Suppressor macrophage treated with lipopolysaccharide for 4 hours (primary cell): ENCODE results near the gene NOL8.
A peak's percentile ranks its signal among the peaks of the same experiment; 100 is the strongest.

Experiments used
- DNase-seq: peaks from one replicate; pipeline ENCODE4 v3.0.0-alpha.2; 2020

NOL8 gene

GRCh38 chr9:92325269-92325990, at the start of gene NOL8, which contains the start of gene CENPP:
TSS of gene NOL8 (minus strand) at chr9:92325350. CDS start at chr9:92324161, 1,189 bp downstream.
TSS of gene CENPP (plus strand) at chr9:92325953.
- peak; percentile 94 for DNase-seq

- no peak for DNase-seq
These were observed 48.0 kb upstream of the NOL8 start for GRCh38 chr9:92373167-92373566.

- no peak for DNase-seq
These were observed 43.9 kb upstream of the NOL8 start for GRCh38 chr9:92369075-92369474.

GRCh38 chr9:92360083-92360482, 34.9 kb upstream of the NOL8 start:
- peak; percentile 25 for DNase-seq

GRCh38 chr9:92359394-92359995, 34.3 kb upstream of the NOL8 start:
- DNase-seq: peak; percentile 43

- DNase-seq: peak; percentile 66
These were observed 27.9 kb upstream of the NOL8 start for GRCh38 chr9:92353051-92353450.

- no peak for DNase-seq
These were observed 25.6 kb upstream of the NOL8 start for GRCh38 chr9:92350740-92351133.

GRCh38 chr9:92349771-92350739, 24.9 kb upstream of the NOL8 start:
- DNase-seq: no peak

- DNase-seq: no peak
These were observed 20.4 kb upstream of the NOL8 start for GRCh38 chr9:92345582-92345981.

GRCh38 chr9:92342825-92343488, 17.8 kb upstream of the NOL8 start:
- no peak for DNase-seq

GRCh38 chr9:92341578-92341977, 16.4 kb upstream of the NOL8 start:
- DNase-seq: no peak

- no peak for DNase-seq
These were observed 8.1 kb upstream of the NOL8 start for GRCh38 chr9:92333282-92333634.

GRCh38 chr9:92332577-92333281, 7.6 kb upstream of the NOL8 start:
- DNase-seq: no peak

GRCh38 chr9:92328225-92328624, 3.1 kb upstream of the NOL8 start:
- no peak for DNase-seq

GRCh38 chr9:92327283-92327850, 2.2 kb upstream of the NOL8 start:
- DNase-seq: no peak

- DNase-seq: peak; percentile 39
These were observed 896 bp upstream of the NOL8 start for GRCh38 chr9:92325991-92326500.

GRCh38 chr9:92324889-92325268, 271 bp downstream of the NOL8 start:
- no peak for DNase-seq

GRCh38 chr9:92324431-92324830, 719 bp downstream of the NOL8 start:
- peak; percentile 21 for DNase-seq

- peak; percentile 74 for DNase-seq
These were observed 9.7 kb downstream of the NOL8 start for GRCh38 chr9:92315456-92315855.

- no peak for DNase-seq
These were observed 11.5 kb downstream of the NOL8 start for GRCh38 chr9:92313624-92314012.

- DNase-seq: no peak
These were observed 12.1 kb downstream of the NOL8 start for GRCh38 chr9:92312887-92313623.
